Stimulated activated CD4-positive, alpha-beta T cell treated with anti-CD3 and anti-CD28 coated beads, Interleukin-4, amount 100 ng/mL, for 1 hour (primary cell): Measurements from ENCODE around the gene ZMIZ1.
A peak's percentile ranks its signal among the peaks of the same experiment; 100 is the strongest.

Source experiments
- DNase-seq: peaks from one replicate; pipeline ENCODE4 v3.0.0-alpha.2; 2020

The ZMIZ1 gene

GRCh38 chr10:79314761-79315601 is 246.2 kb downstream of the ZMIZ1 start:
- DNase-seq, result no peak

DNA sequence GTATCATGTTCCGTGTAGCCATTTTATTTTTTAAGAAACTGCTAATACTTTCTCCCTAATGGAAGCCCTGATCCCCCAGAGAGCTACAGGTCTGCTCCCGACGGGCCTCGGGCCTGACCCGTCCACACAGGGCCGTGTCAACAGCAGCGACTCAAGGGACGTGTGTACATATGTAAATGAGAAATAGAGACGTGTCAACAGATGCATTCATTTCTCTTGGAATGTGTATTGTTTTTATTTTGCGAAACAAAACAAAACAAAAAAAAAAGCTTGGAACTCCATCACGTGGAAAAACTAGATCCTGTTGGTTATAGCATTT is 246.8 kb downstream of the ZMIZ1 start:
- no peak for DNase-seq

DNA sequence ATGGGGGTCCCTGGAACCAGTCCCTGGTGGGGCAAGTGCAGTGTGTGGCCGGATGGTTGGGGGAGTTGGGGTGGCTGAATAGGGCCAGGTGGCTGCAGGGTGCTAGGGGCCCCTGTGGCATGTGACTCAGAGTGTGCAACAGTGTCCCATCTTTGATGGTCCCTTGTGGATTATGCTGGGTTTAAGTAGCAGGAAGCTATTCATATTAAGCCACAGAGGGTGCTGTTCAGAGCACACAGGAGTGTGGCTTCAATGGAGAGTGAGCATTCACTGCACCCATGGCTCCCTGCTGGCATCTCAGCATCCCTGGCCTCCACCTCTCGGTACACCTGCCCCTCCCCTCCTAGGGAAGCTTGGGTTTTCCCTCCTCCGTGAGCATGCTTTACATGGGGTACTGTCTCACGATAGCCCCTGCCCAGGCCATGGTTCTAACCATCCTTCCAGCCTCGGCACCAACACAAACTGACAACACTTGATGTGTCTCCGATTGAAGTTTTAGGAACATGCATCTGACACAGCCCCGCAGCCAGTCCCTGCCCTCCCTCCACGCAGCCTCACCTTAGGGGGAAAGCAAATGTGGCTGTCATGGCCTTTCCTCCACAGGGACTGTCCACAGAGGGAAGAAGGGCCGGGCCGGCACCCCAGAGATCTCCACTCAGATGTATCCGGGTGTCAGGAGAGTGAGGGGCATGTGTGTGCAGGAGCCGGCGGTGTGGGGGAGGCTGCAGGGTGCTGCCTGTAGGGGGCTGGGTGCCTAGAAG is 248.1 kb downstream of the ZMIZ1 start:
- DNase-seq, result no peak

DNA sequence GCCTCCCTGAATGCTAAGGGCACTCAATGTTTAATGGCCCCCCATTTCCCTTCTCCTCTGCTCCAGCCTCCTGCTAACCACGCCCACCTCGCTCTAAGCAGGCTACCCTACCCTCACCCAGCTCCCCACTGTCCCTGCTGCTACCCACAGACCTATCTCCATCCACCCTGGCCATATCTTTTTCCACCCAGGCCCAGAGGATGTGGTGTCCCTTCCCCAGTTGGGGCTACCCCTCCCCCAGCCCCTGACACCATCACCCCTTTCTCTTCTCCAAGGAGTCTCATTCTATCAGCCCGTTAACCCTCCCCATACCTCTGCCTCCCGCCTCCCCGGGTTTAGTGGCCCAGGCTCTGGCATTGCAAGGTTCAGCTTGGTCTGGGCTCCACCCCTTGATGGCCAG is 249.6 kb downstream of the ZMIZ1 start:
- no peak for DNase-seq

DNA sequence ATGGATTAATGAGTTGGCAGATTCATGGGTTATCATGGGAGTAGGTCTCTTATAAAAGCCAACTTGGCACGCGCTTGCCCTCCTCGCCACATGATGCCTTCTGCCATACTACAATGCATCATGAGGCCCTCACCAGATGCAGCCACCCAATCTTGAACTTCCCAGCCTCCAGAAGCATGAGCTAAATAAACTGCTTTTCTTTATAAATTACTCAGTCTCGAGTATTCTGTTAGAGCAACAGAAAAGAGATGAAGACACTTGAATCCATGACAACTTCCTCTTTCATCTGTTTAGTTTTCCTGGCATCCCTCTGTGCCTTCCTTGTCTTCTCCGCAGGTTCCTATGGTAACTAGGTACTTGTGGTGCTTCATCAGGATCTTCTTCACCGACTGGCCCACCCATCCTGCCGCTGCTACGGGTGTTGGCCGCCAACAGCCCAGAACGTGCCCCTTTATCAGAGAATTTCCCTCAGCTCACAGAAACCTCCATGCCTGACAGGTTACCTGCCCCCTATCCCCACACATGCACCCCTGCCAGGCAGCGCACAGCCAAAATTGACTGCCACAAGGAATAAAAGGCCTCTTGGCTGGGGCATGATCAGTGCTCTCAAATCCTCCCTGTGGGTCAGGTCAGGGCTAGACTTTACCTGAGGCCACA is 250.5 kb downstream of the ZMIZ1 start:
- DNase-seq, result no peak

- DNase-seq, result no peak
Observed at GRCh38 chr10:79320316-79320715, 251.6 kb downstream of the ZMIZ1 start.

DNA sequence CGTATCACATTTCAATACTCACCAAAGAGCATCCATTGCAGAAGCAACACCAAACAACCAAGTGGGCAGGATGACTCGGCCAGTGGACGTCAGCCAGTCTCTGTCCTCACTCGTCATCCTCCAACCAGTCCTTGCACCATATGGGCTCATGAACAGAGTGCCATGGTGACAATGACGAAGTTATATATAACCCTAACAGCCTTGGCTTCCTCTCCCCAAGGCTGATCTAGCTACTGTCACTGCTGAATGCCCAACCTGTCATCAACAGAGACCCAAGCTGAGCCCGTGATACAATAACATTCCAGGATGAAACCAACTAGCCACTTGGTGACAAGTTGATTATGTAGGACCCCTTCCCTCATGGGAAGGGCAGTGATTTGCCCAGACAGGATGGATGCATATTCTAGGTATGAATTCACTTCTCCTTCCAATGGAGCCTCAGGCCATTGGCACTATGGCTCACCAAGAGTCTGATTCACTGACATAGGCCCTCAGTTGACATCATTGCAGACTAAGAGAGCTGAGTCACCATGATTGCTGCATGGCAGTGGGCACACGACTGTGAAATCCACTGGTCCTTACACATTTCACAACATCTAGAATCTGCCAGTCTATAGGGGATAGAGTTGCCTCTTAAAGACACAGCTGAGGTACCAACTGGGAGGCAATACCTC is 252.2 kb downstream of the ZMIZ1 start:
- DNase-seq, result no peak

GRCh38 chr10:79321494-79321882 is 252.7 kb downstream of the ZMIZ1 start:
- no peak for DNase-seq

DNA sequence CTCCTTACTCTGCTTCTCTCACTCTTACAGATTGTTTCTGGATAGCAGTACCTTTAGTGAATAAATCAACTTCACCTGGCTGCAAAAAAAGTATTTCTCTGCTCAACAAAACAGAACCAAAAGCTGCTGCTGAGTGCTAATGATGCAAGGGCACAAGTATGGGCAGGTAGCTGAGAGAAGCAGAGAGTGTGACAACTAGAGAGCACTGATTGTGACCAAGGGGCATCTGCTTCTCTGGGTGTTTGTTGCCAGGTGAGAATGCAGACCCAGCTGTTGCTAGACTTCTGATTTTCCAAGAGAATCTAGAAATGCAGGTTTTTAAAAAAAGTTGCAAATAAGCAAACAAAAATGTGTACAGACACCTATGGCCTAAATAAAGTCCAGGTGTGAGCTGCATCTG is 253.2 kb downstream of the ZMIZ1 start:
- DNase-seq, result no peak

DNA sequence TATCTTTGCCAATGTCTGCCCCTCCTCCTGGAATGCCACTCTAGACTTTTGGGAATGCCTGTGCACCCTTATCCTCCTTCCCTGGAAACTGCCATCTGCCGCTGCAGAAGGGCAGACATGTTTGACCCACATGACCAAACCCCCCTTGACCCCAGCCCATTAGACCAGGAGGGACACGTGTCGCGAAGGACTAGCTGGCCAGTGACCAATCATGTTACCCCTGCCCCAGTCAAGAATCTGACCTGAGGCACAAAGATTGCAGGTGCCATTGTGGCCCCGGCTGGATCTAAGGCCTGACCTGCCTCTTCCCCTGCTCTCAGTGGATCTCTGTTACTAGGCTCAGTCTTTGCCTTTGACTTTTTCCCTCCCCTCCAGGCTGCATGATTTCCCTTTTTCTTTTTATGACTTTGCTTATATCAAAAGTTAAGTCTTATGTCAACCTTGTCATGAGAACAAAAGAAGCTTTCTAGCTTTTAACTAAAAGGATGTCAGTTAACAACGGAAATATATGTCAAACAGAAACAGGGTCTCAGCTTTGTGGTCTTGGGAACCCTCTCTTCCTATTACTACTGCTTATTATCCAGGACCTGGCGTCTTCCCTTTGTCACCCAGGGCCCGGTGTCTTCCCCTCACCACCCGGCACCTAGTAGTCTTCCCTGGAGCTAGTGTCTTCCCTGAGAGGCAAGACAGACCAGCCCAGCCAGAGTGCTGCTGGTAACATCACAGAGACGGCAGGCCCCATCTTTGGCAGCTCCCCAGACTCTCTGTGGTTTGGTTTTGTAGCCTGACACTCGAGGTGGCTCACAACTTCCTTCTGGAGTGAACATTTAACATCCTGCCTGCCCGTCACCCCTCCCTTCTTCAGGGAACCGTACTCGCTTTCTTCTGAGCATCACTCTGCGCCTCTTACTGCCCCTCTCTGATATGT is 254.1 kb downstream of the ZMIZ1 start:
- peak; percentile 64 for DNase-seq

DNA sequence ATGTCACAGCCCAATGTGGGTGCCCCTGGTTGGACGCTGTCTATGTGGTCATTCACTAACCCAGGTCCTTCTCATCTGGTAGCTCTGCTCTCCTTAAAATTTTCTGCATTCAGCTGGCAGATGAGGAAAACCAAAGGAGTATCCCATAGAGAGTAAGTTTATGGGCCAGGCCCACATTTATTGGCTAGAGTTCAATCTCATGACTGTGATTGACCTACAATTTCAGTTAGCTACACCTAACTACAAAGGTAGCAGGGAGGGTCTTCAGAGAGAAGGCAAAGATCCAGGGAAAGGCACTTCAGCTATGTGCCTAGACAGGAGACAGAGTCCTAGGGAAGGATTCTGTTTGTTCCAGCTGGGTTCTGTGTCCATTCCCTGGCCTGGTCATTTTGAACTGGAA is 254.8 kb downstream of the ZMIZ1 start:
- DNase-seq, result no peak

- DNase-seq, result no peak
Observed at GRCh38 chr10:79324032-79324695, 255.4 kb downstream of the ZMIZ1 start.

DNA sequence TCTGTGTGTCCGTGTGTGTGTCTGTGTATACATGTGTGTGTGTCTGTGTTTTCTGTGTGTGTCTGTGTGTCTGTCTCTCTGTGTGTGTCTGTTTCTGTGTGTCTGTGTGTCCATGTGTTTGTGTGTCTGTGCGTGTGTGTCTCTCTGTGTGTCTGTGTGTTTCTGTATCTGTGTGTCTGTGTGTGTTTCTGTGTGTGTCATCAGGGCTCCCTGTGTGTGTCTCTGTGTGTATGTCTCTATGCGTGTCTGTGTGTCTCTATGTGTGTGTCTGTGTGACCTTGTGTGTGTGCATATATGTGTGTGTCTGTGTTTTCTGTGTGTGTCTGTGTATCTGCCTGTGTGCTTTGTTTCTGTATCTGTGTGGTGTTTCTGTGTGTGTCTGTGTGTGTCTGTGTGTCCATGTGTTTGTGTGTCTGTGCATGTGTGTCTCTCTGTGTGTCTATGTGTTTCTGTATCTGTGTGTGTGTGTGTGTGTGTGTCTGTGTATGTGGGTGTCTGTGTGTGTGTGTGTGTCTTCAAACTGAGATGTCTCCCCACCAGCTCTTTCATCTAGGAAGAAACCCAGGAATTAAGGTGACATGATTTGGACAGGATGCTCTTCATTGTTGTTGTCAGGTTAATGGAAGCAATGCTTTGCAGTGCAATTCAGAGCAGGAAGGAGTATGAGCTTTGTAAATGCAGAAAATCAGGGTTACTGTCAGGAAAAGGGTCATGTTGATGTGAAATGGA is 257.8 kb downstream of the ZMIZ1 start:
- no peak for DNase-seq

DNA sequence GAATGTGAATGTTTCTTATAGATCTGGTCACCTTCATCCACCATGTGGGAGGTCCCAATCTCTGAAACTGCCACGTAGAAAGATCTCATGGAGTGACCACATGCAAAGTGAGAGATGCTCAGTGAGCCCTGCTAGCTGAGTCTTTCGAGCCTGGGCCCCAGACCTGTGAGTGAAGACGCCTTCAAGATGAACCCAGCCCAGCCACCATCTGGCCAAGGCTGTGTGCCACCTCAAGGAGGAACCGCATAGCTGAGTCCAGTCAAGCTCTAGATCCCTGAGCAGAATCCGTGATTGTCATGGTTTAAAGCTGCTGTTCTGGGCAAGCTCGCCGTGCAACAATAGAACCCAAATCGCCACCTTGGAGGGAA is 258.3 kb downstream of the ZMIZ1 start:
- DNase-seq, result no peak

DNA sequence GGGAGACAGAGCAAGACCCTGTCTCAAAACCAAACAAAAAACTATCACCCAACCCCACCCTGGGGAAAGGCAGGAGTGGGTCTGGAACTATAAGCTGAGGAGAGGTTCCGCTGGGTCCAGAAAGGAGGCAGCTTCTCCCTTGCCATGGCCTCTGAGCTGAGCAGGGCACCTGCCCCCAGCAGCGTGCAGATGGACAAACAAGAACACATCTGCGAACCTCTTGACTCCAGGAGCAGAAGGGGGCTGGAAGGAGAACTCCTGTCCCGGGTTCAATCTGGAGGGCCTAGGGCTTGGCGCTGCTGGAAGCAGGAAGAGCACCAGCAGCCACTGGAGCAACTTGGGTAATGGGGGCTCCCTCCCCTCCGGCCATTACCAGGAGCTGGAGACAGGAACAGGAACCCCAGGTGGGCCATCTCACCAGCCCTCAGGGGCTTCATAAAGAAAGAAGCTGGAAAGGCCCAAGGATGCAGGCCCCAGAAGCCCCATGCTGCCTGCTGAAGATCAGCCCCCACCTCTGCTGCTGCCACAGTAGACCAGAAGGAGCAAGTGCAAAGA is 259.5 kb downstream of the ZMIZ1 start:
- DNase-seq, result no peak

GRCh38 chr10:79328737-79329504 is 260.2 kb downstream of the ZMIZ1 start:
- DNase-seq, result no peak

- no peak for DNase-seq
Observed at GRCh38 chr10:79329529-79329928, 260.8 kb downstream of the ZMIZ1 start.

- no peak for DNase-seq
Observed at GRCh38 chr10:79331226-79331625, 262.5 kb downstream of the ZMIZ1 start.

- peak; percentile 79 for DNase-seq
Observed at GRCh38 chr10:79331709-79332108, 262.9 kb downstream of the ZMIZ1 start.
